ENCODE measurements around the gene MRPL19.

GRCh38 chr2:75605770-75606529, 40.6 kb upstream of the MRPL19 start:
- TF ChIP-seq POLR2A (IDR thresholded peaks at IDR 0.05) (no peak), CTCF (IDR thresholded peaks at IDR 0.05) (no peak)

All from adrenal gland (tissue), 5 donors.